HepG2 (cell line): ENCODE data around the gene MTTP. TPM values are rescaled to one million over a fixed set of nuclear protein-coding genes. Genes with fewer than 3 reads are reported as not detected.

Experiments used
- ARHGAP35 ChIP-seq: sonication (generic); formaldehyde crosslinking; IDR thresholded peaks from 2 replicates; pipeline ENCODE4 v1.9.0; 2022; ENCODE audit warnings: mild to moderate bottlenecking, inconsistent platforms, moderate library complexity, missing genetic modification reagents, borderline replicate concordance
- ELK4 ChIP-seq: sonication (generic); formaldehyde crosslinking; IDR thresholded peaks from 2 replicates; pipeline ENCODE4 v1.9.0; 2021; ENCODE audit warnings: missing genetic modification reagents, borderline replicate concordance
- GMEB2 ChIP-seq: IDR thresholded peaks from 2 replicates; pipeline ENCODE4 v1.6.1; 2016; ENCODE audit warnings: missing biosample characterization, missing genetic modification reagents, low read depth
- HOXA3 ChIP-seq: sonication (generic); formaldehyde crosslinking; IDR thresholded peaks from 2 replicates; pipeline ENCODE4 v1.5.0; 2020; ENCODE audit warnings: missing genetic modification reagents
- MAFF ChIP-seq: IDR thresholded peaks from 2 replicates; pipeline ENCODE4 v1.6.1; 2011; ENCODE audit warnings: low read depth, low read length, improper control_type of control experiment
- MTA3 ChIP-seq: sonication (generic); formaldehyde crosslinking; IDR thresholded peaks from 2 replicates; pipeline ENCODE4 v1.4.0; 2020; ENCODE audit warnings: missing genetic modification reagents
- RBFOX2 ChIP-seq: fragments of 200-400 bp; formaldehyde crosslinking; IDR thresholded peaks from 2 replicates; pipeline ENCODE4 v1.6.1; 2017; ENCODE audit warnings: low read depth, mild to moderate bottlenecking, low read length
- SIN3A ChIP-seq: IDR thresholded peaks from 2 replicates; pipeline ENCODE4 v1.6.1; 2011; ENCODE audit warnings: low read depth, mild to moderate bottlenecking, control low read depth, low read length, borderline replicate concordance
- THYN1 ChIP-seq: sonication (generic); formaldehyde crosslinking; IDR thresholded peaks from 2 replicates; pipeline ENCODE4 v1.8.1; 2023; ENCODE audit warnings: low read depth, mild to moderate bottlenecking, moderate library complexity, missing genetic modification reagents, borderline replicate concordance
- UBTF ChIP-seq: sonication (generic); formaldehyde crosslinking; IDR thresholded peaks from 2 replicates; pipeline ENCODE4 v1.4.0; 2020; ENCODE audit warnings: mild to moderate bottlenecking, missing genetic modification reagents
- USF2 ChIP-seq, 2 experiments: sonication (generic) in 1 of 2; formaldehyde crosslinking in 1 of 2; IDR thresholded peaks; 2 replicates each; pipeline versions ENCODE4 v1.5.1 to v1.6.1; 2011 to 2020; ENCODE audit warnings: borderline replicate concordance in 1 of 2, low read depth in 1 of 2, low read length in 1 of 2, mild to moderate bottlenecking in 1 of 2, missing genetic modification reagents in 1 of 2, moderate library complexity in 1 of 2
- ZBTB20 ChIP-seq: sonication (generic); formaldehyde crosslinking; IDR thresholded peaks from 2 replicates; pipeline ENCODE4 v1.8.1; 2023; ENCODE audit warnings: missing genetic modification reagents, low read depth, mild to moderate bottlenecking, borderline replicate concordance
- ZNF44 ChIP-seq: sonication (generic); formaldehyde crosslinking; IDR thresholded peaks from 2 replicates; pipeline ENCODE4 v1.5.1; 2020; ENCODE audit warnings: mild to moderate bottlenecking, missing genetic modification reagents
- ZNF639 ChIP-seq: conservative IDR thresholded peaks from 2 replicates; pipeline ENCODE4 v1.6.1; 2018; ENCODE audit warnings: missing genetic modification reagents
- ZNF710 ChIP-seq: sonication (generic); formaldehyde crosslinking; IDR thresholded peaks from 2 replicates; pipeline ENCODE4 v1.5.0; 2020; ENCODE audit warnings: mild to moderate bottlenecking, missing genetic modification reagents, borderline replicate concordance
- ZNF83 ChIP-seq: sonication (generic); formaldehyde crosslinking; IDR thresholded peaks from 2 replicates; pipeline ENCODE4 v1.4.0; 2020; ENCODE audit warnings: missing genetic modification reagents, mild to moderate bottlenecking, borderline replicate concordance
- polyA plus RNA-seq, 8 experiments: library from polyadenylated mRNA; depleted of rRNA in 3 of 8; stranded (reverse) in 7 of 8; unstranded in 1 of 8; fragments of >200 nt; fragmentation: Illumina TruSeq in 4 of 8; extraction: Trizol in 4 of 8; gene quantifications; 2 replicates each; pipeline versions ENCODE4 v1.2.1 to v1.2.3, GENCODE V29; 2011 to 2016; ENCODE audit warnings: low read depth in 4 of 8, missing spikeins in 1 of 8, mixed read lengths in 1 of 8; ENCODE audit not compliant: insufficient read depth in 1 of 8
- total RNA-seq, 5 experiments: library from RNA; depleted of rRNA; stranded (reverse); fragments of >200 nt; fragmentation: Illumina TruSeq; extraction: Trizol; gene quantifications; 2 replicates each; pipeline ENCODE4 v1.2.3, GENCODE V29; 2016; ENCODE audit warnings: low read depth in 1 of 5

The MTTP gene
- total and polyA plus RNA-seq, 2 of the 13 experiments (the other 11 are each of a cell fraction or from before 2014, with no cell fraction given) = 84.7 to 102 TPM

GRCh38 chr4:99563310-99564186, 11.1 kb upstream of the MTTP start, which contains the start of gene TRMT10A (continued):
- TF ChIP-seq ZNF44 (CRISPR knock-in tag) (no peak), GMEB2 (peak; percentile 99), ZBTB20 (CRISPR knock-in tag) (peak; percentile 65; the same call in 1 of the 2 replicates), RBFOX2 (peak; percentile 81), ZNF710 (CRISPR knock-in tag) (no peak), ZNF83 (CRISPR knock-in tag) (no peak), HOXA3 (CRISPR knock-in tag) (peak; percentile 94), MAFF (0 out of 2 replicates have a peak, but pooled peaks have one; percentile 2), ARHGAP35 (no peak), SIN3A (0 out of 2 replicates have a peak, but pooled peaks have one; percentile 36), MTA3 (CRISPR knock-in tag) (no peak), ELK4 (CRISPR knock-in tag) (no peak), ZNF639 (CRISPR knock-in tag) (no peak), THYN1 (no peak), UBTF (CRISPR knock-in tag) (peak; percentile 56), USF2 (IDR thresholded peaks at IDR 0.05; ENCODE audit: low read depth, low read length) (no peak), USF2 (CRISPR knock-in tag; IDR thresholded peaks at IDR 0.05; ENCODE audit: borderline replicate concordance) (peak; percentile 46; the same call in 1 of the 2 replicates)
